Activated naive CD4-positive, alpha-beta T cell treated with anti-CD3 and anti-CD28 coated beads, Interleukin-2, amount 10 ng/mL, durations not matched to agents 7 days and 5 days (primary cell): ENCODE results near the gene CD34.

Source experiments
- CTCF ChIA-PET: fragments of 350-600 bp; sonication (Branson Sonifier 250); formaldehyde crosslinking; loops from one replicate; lab custom pipeline; 2021; ENCODE audit warnings: antibody characterized with exemption; lab: Charles Lee
- DNase-seq: peaks from one replicate; pipeline ENCODE4 v3.0.0-alpha.2; 2020
- H3K27ac Mint-ChIP-seq: one replicate; pipeline ENCODE4 v1.8.0; 2021; ENCODE audit warnings: mild to moderate bottlenecking, moderate library complexity, mixed read lengths
- H3K27me3 Mint-ChIP-seq: one replicate; pipeline ENCODE4 v1.8.0; 2021; ENCODE audit warnings: mild to moderate bottlenecking, mixed read lengths
- H3K36me3 Mint-ChIP-seq: one replicate; pipeline ENCODE4 v1.8.0; 2021; ENCODE audit warnings: mixed read lengths
- H3K4me1 Mint-ChIP-seq: one replicate; pipeline ENCODE4 v1.8.0; 2021; ENCODE audit warnings: mixed read lengths
- H3K4me3 Mint-ChIP-seq: one replicate; pipeline ENCODE4 v1.8.0; 2021; ENCODE audit warnings: mild to moderate bottlenecking, moderate library complexity, mixed read lengths
- H3K9me3 Mint-ChIP-seq: one replicate; pipeline ENCODE4 v1.8.0; 2021; ENCODE audit warnings: mixed read lengths

CD34 gene

DNA sequence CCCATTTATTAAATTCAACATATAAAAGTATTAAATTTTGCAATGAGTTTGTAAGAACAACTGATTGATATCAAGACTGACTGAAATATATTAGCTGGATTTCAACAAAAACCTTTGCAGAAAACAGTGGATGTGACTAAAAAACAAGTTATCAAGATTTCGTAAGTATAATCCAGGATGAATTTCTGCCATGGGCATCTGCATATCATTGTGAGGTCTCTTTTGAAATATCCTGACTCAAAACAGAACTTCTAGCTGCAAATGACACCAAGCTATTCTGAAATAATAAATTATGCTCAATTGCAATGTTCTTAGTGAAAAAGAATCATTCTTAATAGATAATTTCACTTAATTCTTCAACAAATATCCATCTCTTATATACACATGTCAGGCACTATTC, 52.6 kb downstream of the CD34 start:
- CTCF ChIA-PET = interaction anchor here (1.5 kb wide), 1 partner anchor 10 kb away, joined by 6 read pairs; no protein-coding TSS in a partner anchor
- Mint-ChIP-seq H3K27me3 (no peaks in the 10 kb centered on the region), H3K9me3 (no peaks in the 10 kb centered on the region), H3K27ac (no peak overlapping the region), H3K36me3 (peaks cover 47% of the 10 kb centered on the region), H3K4me3 (no peak overlapping the region), H3K4me1 (peaks cover 57% of the 10 kb centered on the region)
- no peak for DNase-seq

DNA sequence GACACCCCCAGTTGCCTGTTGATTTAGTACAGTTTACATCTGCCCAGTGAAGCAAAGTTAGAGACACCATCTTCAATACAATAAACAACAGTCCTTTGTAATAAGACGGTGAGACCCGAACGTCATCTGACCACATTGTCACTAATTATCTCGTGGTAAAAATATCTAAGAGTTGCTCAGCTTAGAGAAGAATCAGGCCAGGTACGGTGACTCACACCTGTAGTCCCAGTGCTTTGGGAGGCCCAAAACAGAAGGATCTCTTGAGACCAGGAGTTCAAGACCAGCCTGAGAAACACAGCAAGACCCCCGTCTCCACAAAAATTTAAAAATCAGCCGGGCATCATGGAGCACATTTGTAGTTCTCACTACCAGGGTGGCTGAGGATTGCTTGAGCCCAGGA, 53.5 kb downstream of the CD34 start:
- peaks cover 48% of the 10 kb centered on the region for H3K36me3 Mint-ChIP-seq
- H3K4me1 Mint-ChIP-seq = peaks cover 57% of the 10 kb centered on the region
- H3K4me3 Mint-ChIP-seq = no peak overlapping the region
- no peak for DNase-seq
- no peaks in the 10 kb centered on the region for H3K27me3 Mint-ChIP-seq
- CTCF ChIA-PET = no interaction called here
- H3K9me3 Mint-ChIP-seq = no peaks in the 10 kb centered on the region
- no peak overlapping the region for H3K27ac Mint-ChIP-seq

DNA sequence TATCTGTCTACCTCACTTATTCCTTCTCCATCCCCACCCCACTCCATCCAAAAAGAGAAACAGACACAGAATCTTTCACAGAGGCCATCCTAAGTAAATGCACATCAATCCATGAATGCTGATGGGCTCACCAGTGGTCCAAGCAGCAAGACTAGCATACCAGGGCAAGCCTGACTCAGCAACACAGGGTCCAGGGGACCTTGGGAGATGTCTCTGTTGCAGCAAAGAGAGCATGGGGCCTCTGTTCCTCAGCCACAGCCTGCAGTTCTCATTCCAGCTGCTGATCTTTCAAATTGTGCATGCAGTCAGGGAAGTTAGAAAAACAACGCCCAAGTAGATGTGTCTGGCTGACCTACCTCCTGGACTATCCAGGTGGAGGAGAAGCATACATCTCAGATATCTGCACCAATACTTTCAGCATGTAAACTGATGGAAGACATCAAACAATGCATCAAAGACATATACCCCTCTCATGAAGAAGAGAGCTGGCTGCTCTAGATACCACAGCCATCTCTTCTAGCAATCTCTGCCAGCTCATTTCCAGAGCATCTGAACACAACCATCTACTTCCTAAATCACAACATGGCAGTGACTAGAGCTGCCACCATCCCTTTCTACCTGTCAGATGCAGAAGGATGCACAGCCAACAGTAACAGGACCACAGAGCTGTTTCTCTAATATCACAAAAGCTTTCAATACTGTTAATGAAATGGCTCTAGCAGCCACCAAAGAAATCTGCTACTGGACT, 54.5 kb downstream of the CD34 start:
- CTCF ChIA-PET = interaction anchor here (0.6 to 1.0 kb wide), 3 partner anchors 12 to 277 kb away, joined by 3 read pairs; no protein-coding TSS in a partner anchor
- H3K36me3 Mint-ChIP-seq = peaks cover 46% of the 10 kb centered on the region
- H3K9me3 Mint-ChIP-seq = no peaks in the 10 kb centered on the region
- H3K4me1 Mint-ChIP-seq = peaks cover 50% of the 10 kb centered on the region
- no peak for DNase-seq
- no peaks in the 10 kb centered on the region for H3K27me3 Mint-ChIP-seq
- H3K4me3 Mint-ChIP-seq = no peak overlapping the region
- no peak overlapping the region for H3K27ac Mint-ChIP-seq

DNA sequence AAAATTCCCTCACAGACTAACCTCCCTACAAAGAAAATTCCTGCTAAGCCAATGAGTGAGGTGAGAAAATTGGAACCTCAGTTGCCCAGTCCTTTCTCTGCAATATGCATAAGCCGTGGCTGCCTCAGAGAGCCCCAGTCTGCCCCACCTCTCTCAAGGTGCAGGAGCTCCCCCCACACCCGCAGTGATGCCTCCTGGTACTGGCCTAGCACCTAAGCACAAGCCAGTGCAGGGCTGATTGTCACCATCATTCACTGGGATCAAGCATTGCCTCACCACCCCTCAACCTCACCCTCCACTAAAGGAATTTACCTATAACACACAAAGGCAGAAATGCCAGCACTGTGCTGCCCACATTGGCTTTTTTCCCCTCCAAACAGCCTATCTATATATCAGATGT, 56.9 kb downstream of the CD34 start:
- H3K36me3 Mint-ChIP-seq = peaks cover 60% of the 10 kb centered on the region
- H3K4me3 Mint-ChIP-seq = no peak overlapping the region
- CTCF ChIA-PET = no interaction called here

DNA sequence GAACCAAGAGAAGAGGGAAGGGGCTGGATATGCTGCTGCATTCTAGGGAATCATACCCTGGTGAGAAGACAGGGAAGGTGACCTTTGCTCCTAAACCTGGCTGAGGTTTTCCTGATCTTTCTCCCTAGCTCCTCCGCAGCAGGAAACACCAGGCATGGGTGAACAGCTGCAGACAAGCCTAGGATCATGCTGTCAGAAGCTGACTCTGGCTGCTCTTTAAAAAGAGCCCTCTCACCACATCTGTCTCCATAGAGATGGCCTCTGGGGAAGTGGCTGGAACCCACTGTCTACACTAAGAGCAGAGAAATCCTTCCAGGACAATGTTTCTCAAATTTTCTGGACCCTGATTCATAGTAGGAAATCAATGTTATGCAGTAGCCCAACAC, 57.6 kb downstream of the CD34 start:
- Mint-ChIP-seq H3K9me3 (no peaks in the 10 kb centered on the region), H3K36me3 (peaks cover 63% of the 10 kb centered on the region), H3K4me3 (no peak overlapping the region), H3K27me3 (no peaks in the 10 kb centered on the region), H3K27ac (no peak overlapping the region), H3K4me1 (peaks cover 64% of the 10 kb centered on the region)
- CTCF ChIA-PET = interaction anchor here (1.7 kb wide), 1 partner anchor 26 kb away, joined by 5 read pairs; no protein-coding TSS in a partner anchor
- no peak for DNase-seq

More for the DNA sequence above, 56.9 kb downstream of the CD34 start:
- no peak for DNase-seq
- no peaks in the 10 kb centered on the region for H3K27me3 Mint-ChIP-seq
- peaks cover 59% of the 10 kb centered on the region for H3K4me1 Mint-ChIP-seq
- H3K9me3 Mint-ChIP-seq = no peaks in the 10 kb centered on the region
- H3K27ac Mint-ChIP-seq = no peak overlapping the region

DNA sequence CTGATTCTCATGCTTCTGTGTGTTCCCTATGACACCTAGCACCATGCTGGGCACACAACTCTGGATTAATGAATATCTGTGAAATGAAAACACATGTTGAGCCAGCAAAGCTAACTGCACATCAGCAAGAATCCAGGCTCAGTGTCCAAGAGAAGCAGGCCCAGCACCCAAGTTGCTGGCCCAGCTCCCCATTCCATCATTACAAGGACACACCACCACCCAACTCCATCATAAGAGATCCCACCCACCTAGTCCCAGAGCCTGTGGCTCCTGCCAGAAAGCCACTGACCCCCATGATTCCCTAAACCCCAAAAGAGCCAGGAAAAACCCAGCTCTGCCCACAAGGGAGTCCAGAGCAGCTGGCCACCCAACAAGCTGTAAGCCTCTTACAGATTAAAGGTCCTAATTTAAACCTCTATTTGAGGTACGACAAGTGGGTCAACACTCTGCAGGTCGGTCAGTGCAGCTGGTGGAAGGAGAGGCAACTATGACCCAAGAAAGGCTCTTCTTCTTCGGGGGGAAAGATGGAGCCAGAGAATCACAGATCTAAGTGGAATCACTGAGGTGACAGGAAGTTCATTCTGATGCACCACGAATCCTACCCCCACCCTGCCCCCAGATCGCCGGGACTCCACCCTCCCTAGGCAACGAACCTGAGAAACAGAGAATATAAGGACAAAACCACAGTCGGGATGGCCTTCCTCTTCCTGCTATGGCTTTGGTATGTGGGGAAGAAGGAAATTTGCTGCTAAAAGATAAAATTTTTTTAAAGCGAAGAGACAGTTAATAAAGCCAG, 58.2 kb downstream of the CD34 start:
- Mint-ChIP-seq H3K9me3 (no peaks in the 10 kb centered on the region), H3K36me3 (peaks cover 68% of the 10 kb centered on the region), H3K27me3 (no peaks in the 10 kb centered on the region), H3K4me1 (peaks cover 70% of the 10 kb centered on the region), H3K27ac (no peak overlapping the region), H3K4me3 (no peak overlapping the region)
- no peak for DNase-seq
- CTCF ChIA-PET = interaction anchor here (0.6 to 1.7 kb wide), 3 partner anchors 23 to 56 kb away, joined by 3 to 5 read pairs (median 4); no protein-coding TSS in a partner anchor

DNA sequence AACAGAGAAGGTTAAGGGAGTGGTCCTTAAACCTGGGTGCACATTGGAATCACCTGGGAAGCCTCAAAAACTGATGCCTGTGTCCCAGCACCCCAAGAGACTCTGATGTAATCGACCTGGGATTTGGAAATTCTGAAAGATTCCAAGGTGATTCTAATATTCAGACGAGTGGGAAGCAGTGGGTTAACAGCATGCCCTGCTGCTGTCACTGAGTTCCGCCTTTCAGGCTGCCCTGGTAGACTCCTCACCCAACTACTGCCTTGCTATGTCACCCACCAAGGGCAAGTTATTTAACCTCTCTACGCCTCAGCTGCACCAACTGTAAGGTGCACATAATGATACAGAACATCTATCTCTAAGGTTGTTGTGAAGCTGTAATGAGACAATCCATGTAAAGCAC, 59.2 kb downstream of the CD34 start:
- H3K27me3 Mint-ChIP-seq = no peaks in the 10 kb centered on the region
- H3K27ac Mint-ChIP-seq = no peak overlapping the region
- CTCF ChIA-PET = no interaction called here
- no peaks in the 10 kb centered on the region for H3K9me3 Mint-ChIP-seq
- H3K36me3 Mint-ChIP-seq = peaks cover 63% of the 10 kb centered on the region
- H3K4me3 Mint-ChIP-seq = no peak overlapping the region
- DNase-seq = no peak
- H3K4me1 Mint-ChIP-seq = peaks cover 69% of the 10 kb centered on the region

DNA sequence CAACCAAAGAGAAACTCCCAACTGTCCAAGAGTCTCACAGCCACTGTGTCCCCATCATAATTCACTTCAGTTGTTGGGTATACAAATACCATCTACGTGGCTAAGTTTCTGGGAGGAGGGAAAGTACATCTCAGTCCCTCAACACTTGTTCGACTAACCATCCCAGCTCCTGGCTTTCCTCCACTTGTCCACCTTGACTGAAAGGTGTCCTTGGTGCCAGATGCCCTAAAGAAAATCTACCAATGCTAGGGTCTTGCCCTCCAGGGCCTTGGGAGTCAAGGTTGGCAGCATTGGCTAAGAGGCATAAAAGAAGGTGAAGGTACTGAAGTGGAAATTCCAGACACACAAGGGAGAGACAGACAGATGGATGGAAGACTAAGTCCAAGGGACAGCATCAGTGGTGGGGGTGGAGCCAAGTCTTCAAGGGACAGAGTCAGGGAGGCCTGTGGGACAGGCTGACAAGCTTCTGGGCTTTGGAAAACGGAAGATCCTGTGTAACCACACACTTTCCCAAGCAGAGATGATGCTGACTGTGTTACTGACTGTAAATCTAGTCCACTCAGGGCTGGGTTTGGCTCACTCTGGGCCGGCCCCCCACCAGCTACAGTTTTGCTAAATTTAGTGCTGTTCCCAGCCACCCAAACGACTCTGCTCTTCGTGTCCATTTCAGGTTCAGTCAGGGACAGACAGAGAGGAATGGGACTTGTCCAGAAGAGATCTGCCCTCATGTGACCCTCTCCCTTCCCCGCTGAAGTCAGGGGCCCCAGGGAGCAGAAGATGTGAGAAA, 60.1 kb downstream of the CD34 start:
- no peak overlapping the region for H3K27ac Mint-ChIP-seq

DNA sequence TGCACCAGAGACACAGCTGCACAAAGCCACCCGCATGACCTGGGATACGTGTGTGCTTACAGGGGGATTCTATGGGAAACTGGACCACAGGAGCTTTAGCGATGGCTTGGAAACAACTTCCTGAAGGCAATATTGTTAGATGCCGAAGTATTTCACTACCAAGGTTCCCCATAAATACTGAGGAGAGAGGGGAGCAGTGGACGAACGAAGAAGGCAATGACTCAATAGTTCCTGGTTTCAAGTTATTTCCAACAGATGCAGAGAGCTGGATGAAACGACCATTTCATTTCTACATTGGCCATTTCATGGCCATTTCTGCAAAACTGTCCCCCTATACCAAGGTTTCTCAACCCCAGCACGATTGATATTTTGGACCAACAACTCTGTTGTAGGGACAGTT, 61.3 kb downstream of the CD34 start:
- no peak for DNase-seq
- no peaks in the 10 kb centered on the region for H3K27me3 Mint-ChIP-seq
- peaks cover 56% of the 10 kb centered on the region for H3K36me3 Mint-ChIP-seq
- CTCF ChIA-PET = interaction anchor here (1.0 to 2.3 kb wide), 4 partner anchors 20 to 36 kb away, joined by 3 to 10 read pairs (median 4); no protein-coding TSS in a partner anchor
- H3K27ac Mint-ChIP-seq = no peak overlapping the region
- H3K4me3 Mint-ChIP-seq = no peak overlapping the region
- H3K4me1 Mint-ChIP-seq = peaks cover 55% of the 10 kb centered on the region
- no peaks in the 10 kb centered on the region for H3K9me3 Mint-ChIP-seq

More for the DNA sequence above, 60.1 kb downstream of the CD34 start:
- Mint-ChIP-seq H3K27me3 (no peaks in the 10 kb centered on the region), H3K36me3 (peaks cover 57% of the 10 kb centered on the region), H3K9me3 (no peaks in the 10 kb centered on the region), H3K4me3 (no peak overlapping the region), H3K4me1 (peaks cover 60% of the 10 kb centered on the region)
- no peak for DNase-seq
- CTCF ChIA-PET = no interaction called here

DNA sequence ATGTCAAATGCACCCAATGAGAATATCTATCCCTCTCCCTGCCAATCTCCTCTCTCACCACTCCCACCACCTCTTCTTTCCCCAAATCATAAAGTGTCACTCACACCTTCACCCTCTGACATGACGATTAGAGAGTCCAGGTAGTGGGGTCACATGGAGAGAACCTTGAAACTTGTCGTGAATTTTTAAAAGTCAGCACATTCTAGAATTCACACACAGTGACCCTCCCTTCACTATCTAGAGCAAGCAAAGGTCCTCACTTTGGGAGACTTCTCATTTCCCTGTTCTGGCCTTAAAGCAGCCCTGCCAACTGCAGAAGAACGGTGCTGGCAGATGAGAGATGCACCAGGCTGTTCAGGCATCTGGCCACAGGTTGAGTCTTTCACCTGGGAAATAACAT, 61.9 kb downstream of the CD34 start:
- H3K4me3 Mint-ChIP-seq = no peak overlapping the region
- peaks cover 57% of the 10 kb centered on the region for H3K36me3 Mint-ChIP-seq
- no peak for DNase-seq
- peaks cover 51% of the 10 kb centered on the region for H3K4me1 Mint-ChIP-seq
- H3K9me3 Mint-ChIP-seq = no peaks in the 10 kb centered on the region
- CTCF ChIA-PET = interaction anchor here (1.0 to 2.3 kb wide), 4 partner anchors 20 to 37 kb away, joined by 3 to 10 read pairs (median 4); no protein-coding TSS in a partner anchor
- H3K27ac Mint-ChIP-seq = no peak overlapping the region
- H3K27me3 Mint-ChIP-seq = no peaks in the 10 kb centered on the region

DNA sequence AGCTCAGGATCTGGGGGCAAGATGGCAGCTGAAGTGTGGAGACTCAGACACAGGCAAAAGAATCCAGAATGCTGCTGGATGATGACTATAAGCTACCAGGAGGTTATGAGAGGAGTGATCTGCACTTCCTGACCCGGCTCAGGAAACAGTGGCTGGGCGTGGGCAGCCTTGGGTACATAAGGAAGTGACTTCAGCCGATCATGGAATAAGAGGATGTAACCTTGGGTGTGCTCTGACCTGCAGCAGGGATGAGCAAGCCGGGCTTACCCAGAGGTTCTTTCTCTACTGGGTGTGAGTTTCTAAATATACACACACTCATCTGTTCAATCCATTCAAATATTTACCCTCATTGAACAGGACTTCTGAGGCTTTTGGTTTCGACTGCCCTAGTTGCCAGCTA, 62.7 kb downstream of the CD34 start:
- peak overlapping the region; percentile 72 for H3K27ac Mint-ChIP-seq
- CTCF ChIA-PET = interaction anchor here (0.6 to 2.3 kb wide), 3 partner anchors 9 to 21 kb away, joined by 3 to 10 read pairs (median 4); no protein-coding TSS in a partner anchor
- peak overlapping the region; percentile 13 for H3K4me3 Mint-ChIP-seq
- peaks cover 45% of the 10 kb centered on the region for H3K4me1 Mint-ChIP-seq
- peaks cover 53% of the 10 kb centered on the region for H3K36me3 Mint-ChIP-seq
- H3K9me3 Mint-ChIP-seq = no peaks in the 10 kb centered on the region
- DNase-seq = peak; percentile 53
- H3K27me3 Mint-ChIP-seq = no peaks in the 10 kb centered on the region

DNA sequence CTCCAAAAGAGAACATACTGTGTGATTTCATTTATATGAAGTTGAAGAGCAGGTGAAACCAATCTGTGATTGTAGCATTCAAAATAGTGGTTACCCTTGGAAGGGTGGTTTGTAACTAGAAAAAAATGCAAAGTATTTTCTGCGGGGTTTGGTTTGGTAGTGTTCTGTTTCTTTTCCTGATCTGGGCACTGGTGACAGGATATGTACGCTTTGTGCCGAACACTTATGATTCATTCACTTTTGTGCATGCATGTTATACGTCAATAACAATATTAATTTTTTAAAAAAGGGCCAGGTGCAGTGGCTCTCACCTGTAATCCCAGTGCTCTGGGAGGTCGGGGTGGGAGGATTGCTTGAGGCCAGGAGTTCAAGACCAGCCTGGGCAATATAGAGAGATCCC, 63.8 kb downstream of the CD34 start:
- peaks cover 42% of the 10 kb centered on the region for H3K36me3 Mint-ChIP-seq
- no peaks in the 10 kb centered on the region for H3K9me3 Mint-ChIP-seq
- H3K27ac Mint-ChIP-seq = no peak overlapping the region
- DNase-seq = no peak
- no peak overlapping the region for H3K4me3 Mint-ChIP-seq
- peaks cover 34% of the 10 kb centered on the region for H3K4me1 Mint-ChIP-seq
- CTCF ChIA-PET = no interaction called here
- H3K27me3 Mint-ChIP-seq = no peaks in the 10 kb centered on the region

DNA sequence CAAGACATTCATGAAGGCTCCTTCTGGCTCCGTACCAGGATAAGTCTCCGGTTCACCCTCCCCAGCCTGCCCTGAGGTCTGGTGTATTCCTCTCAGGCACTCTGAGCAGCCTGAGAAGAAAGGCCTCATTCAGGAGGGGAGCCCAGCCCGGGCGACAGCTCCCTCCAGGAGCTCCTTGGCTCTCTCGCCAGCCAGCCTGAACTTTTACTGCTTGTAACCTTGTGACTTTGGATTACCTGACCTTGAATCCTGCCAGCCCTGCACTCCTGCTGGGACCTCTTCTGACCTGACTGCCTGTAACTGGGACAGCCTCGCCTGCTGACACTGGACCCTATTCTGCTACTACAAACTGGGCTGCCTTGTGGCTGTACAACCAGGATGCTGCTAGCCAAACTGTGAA, 65.8 kb downstream of the CD34 start:
- no peak overlapping the region for H3K27ac Mint-ChIP-seq
- H3K9me3 Mint-ChIP-seq = no peaks in the 10 kb centered on the region
- no peak overlapping the region for H3K4me3 Mint-ChIP-seq
- CTCF ChIA-PET = interaction anchor here (1.4 kb wide), 1 partner anchor 23 kb away, joined by 3 read pairs; no protein-coding TSS in a partner anchor
- H3K36me3 Mint-ChIP-seq = peaks cover 31% of the 10 kb centered on the region
- no peak for DNase-seq
- peaks cover 32% of the 10 kb centered on the region for H3K4me1 Mint-ChIP-seq
- no peaks in the 10 kb centered on the region for H3K27me3 Mint-ChIP-seq

DNA sequence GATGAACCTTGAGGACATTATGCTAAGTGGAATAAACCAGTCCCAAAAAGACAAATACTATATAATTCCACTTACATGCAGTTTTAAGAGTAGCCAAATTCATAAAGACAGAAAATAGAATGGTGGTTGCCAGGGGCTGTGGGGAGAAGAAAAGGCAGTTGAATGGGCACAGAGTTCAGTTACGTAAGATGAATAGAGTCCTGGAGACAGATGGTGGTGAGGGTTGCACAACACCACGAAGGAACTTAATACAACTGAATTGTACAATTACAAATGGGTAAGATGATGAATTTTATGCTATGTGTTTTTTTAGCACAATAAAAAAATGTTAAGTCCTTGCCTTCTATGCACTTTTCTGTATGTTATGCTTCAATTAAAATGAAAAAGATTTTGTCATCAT, 66.6 kb downstream of the CD34 start:
- Mint-ChIP-seq H3K4me1 (peaks cover 27% of the 10 kb centered on the region), H3K27me3 (no peaks in the 10 kb centered on the region), H3K36me3 (peaks cover 32% of the 10 kb centered on the region), H3K4me3 (no peak overlapping the region), H3K27ac (no peak overlapping the region), H3K9me3 (no peaks in the 10 kb centered on the region)
- CTCF ChIA-PET = no interaction called here
- DNase-seq = no peak
